NCI-H128 (cell line): Measurements from ENCODE around the gene PRELID1.
"Not testable (repeated sequence)": the region's sequence is repeated elsewhere in the genome, so short reads cannot be mapped to it uniquely, and the experiment has no call there.

Experiments used
- DNase-seq: peaks from one replicate; lab custom pipeline; 2025; ENCODE audit not compliant: unreplicated experiment; lab: John Stamatoyannopoulos, UW

PRELID1 gene

GRCh38 chr5:177297922-177298321 lies 5.7 kb upstream of the PRELID1 start:
- no peak for DNase-seq

- no peak for DNase-seq
Observed at GRCh38 chr5:177299697-177300096, 3.9 kb upstream of the PRELID1 start.

GRCh38 chr5:177300236-177300880 lies 3.2 kb upstream of the PRELID1 start:
- no peak for DNase-seq

GRCh38 chr5:177300951-177301350 lies 2.6 kb upstream of the PRELID1 start:
- no peak for DNase-seq

GRCh38 chr5:177301503-177302165 lies 2.0 kb upstream of the PRELID1 start:
- peak; percentile 70 for DNase-seq

- DNase-seq = no peak
Observed at GRCh38 chr5:177302354-177303110, 1.1 kb upstream of the PRELID1 start.

GRCh38 chr5:177303925-177304391 lies 359 bp downstream of the PRELID1 start:
- DNase-seq = no peak

- DNase-seq = no peak
Observed at GRCh38 chr5:177304392-177305119, 957 bp downstream of the PRELID1 start.

GRCh38 chr5:177306103-177306640 lies 2.6 kb downstream of the PRELID1 start:
- not testable (repeated sequence) for DNase-seq

- DNase-seq = no peak
Observed at GRCh38 chr5:177306674-177307543, 3.3 kb downstream of the PRELID1 start.

- DNase-seq = no peak
Observed at GRCh38 chr5:177307544-177308363, 4.2 kb downstream of the PRELID1 start.

- no peak for DNase-seq
Observed at GRCh38 chr5:177308740-177309139, 5.1 kb downstream of the PRELID1 start.

- no peak for DNase-seq
Observed at GRCh38 chr5:177309351-177310191, 6.0 kb downstream of the PRELID1 start.

GRCh38 chr5:177310332-177310731 lies 6.7 kb downstream of the PRELID1 start:
- no peak for DNase-seq

GRCh38 chr5:177310757-177311391 lies 7.3 kb downstream of the PRELID1 start:
- no peak for DNase-seq

GRCh38 chr5:177311392-177311722 lies 7.8 kb downstream of the PRELID1 start:
- DNase-seq = no peak

- peak; percentile 90 for DNase-seq
Observed at GRCh38 chr5:177311723-177312648, 8.4 kb downstream of the PRELID1 start, which contains the start of gene MXD3. Gene MXD3 (minus strand): TSS chr5:177311898. CDS start chr5:177311830, 68 bp downstream.
